Ovary (tissue), 3 donors: ENCODE measurements around the gene OSM.

ENCODE experiments used
- EP300 ChIP-seq: sonication (generic); formaldehyde crosslinking; IDR thresholded peaks from one replicate; pipeline ENCODE4 v1.6.1; 2017; ENCODE audit warnings: antibody characterized with exemption
- POLR2A ChIP-seq: fragments of 450-650 bp; IDR thresholded peaks from one replicate; pipeline ENCODE4 v1.6.1; 2017; ENCODE audit warnings: antibody characterized with exemption, mild to moderate bottlenecking, moderate library complexity
- TF ChIP-seq, protein P1 (sequence below), 3 donors: fragments of 450-650 bp in 2 of 3; fragments of 200-600 bp in 1 of 3; IDR thresholded peaks; one replicate each; pipeline versions ENCODE4 v1.5.1 to v1.8.0; 2016 to 2022; ENCODE audit warnings: antibody characterized with exemption in 3 of 3, mild to moderate bottlenecking in 1 of 3
- donor health status: DM: no; HTN: no; CAD: no.

DNA sequence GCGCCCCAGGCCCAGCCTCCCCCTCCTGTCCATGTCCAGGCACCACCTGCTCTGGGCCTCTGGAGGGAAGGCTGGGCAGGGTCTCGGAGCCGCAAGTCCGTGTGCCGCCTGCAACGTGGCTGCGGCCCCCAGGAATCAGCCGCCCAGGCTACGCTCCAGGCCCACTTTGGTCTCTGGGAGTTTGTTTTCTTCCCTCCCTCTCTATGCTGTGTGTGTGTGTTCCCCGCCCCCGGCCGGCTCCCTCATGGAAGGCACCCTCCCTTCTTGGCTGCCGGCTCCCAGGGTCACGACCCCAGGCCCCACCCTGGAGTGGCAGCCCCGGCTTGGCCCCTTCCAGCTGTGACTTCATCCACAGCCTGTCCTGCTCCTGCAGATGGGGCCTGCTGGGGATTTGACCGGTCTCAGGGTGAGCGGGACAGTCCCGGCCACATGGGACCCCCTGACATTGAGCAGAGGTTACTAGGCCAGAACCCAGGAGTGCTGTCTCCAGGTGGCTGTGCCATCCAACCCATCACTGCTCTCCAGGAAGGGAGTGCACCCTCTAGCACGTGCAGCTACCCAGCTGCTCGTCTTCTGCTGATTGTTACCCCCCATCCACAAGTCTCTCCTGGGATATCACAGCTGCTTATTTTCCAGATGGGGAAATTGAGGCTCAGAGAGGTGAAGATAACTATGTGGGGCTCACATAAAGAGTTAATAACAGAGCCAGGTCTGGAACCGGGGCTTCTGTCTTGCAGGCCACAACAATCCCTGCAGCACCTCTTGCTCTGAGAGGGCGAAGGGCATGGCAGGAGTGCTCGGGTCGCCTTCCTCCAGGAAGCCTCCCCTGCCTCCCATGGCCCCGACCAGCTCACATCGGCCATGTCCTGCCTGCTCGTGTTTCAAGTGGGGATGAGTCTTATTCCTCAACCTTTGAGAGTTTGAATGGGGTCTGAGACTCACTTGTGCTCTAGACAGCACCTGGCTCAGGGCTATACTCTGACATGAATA is 17.3 kb downstream of the OSM start:
- TF ChIP-seq, protein P1, sequence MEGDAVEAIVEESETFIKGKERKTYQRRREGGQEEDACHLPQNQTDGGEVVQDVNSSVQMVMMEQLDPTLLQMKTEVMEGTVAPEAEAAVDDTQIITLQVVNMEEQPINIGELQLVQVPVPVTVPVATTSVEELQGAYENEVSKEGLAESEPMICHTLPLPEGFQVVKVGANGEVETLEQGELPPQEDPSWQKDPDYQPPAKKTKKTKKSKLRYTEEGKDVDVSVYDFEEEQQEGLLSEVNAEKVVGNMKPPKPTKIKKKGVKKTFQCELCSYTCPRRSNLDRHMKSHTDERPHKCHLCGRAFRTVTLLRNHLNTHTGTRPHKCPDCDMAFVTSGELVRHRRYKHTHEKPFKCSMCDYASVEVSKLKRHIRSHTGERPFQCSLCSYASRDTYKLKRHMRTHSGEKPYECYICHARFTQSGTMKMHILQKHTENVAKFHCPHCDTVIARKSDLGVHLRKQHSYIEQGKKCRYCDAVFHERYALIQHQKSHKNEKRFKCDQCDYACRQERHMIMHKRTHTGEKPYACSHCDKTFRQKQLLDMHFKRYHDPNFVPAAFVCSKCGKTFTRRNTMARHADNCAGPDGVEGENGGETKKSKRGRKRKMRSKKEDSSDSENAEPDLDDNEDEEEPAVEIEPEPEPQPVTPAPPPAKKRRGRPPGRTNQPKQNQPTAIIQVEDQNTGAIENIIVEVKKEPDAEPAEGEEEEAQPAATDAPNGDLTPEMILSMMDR (IDR thresholded peaks at IDR 0.05), result no peak
- TF ChIP-seq POLR2A, result no peak
- no peak for TF ChIP-seq EP300
